HEK293 (cell line): ENCODE data around the gene GOLIM4.

ENCODE experiments used
- CTCF ChIA-PET: fragments of 350-600 bp; formaldehyde crosslinking; extraction: SDS; loops from one replicate; lab custom pipeline; 2021; ENCODE audit warnings: antibody characterized with exemption; lab: Yijun Ruan, JAX
- POLR2A ChIA-PET: fragments of 300-600 bp; formaldehyde crosslinking; extraction: SDS; loops from one replicate; lab custom pipeline; 2020; ENCODE audit warnings: antibody characterized with exemption, inconsistent platforms; lab: Yijun Ruan, JAX
- H3K27ac ChIP-seq: fragments of 200-500 bp; sonication (Bioruptor generic); 2 replicates; pipeline ENCODE4 v1.5.1; 2014; ENCODE audit warnings: low read depth, low read length, control low read depth, inconsistent platforms; ENCODE audit errors: extremely low read depth
- H3K36me3 ChIP-seq, 2 experiments: fragments of 200-500 bp in 1 of 2; sonication (Bioruptor generic) in 1 of 2; 1 replicate in 1 of 2; 2 replicates in 1 of 2; pipeline ENCODE4 v1.5.1; 2014 to 2017; ENCODE audit warnings: inconsistent platforms in 2 of 2, low read length in 2 of 2; ENCODE audit not compliant: control insufficient read depth in 2 of 2, insufficient read depth in 1 of 2
- H3K4me1 ChIP-seq: fragments of 200-500 bp; sonication (Bioruptor generic); 2 replicates; pipeline ENCODE4 v1.5.1; 2014; ENCODE audit warnings: mild to moderate bottlenecking, low read length, inconsistent platforms; ENCODE audit not compliant: control insufficient read depth, insufficient read depth
- H3K4me3 ChIP-seq: 2 replicates; pipeline ENCODE4 v1.5.1; 2011; ENCODE audit warnings: low read depth, mild to moderate bottlenecking, control low read depth, low read length, moderate library complexity
- H3K9me3 ChIP-seq: fragments of 200-500 bp; sonication (Bioruptor generic); 2 replicates; pipeline ENCODE4 v1.5.1; 2014; ENCODE audit warnings: low read depth, low read length, inconsistent platforms; ENCODE audit not compliant: control insufficient read depth, insufficient read depth
- FEZF1 ChIP-seq: fragments of 450-650 bp; formaldehyde crosslinking; IDR thresholded peaks from 2 replicates; pipeline ENCODE4 v1.5.1; 2016; ENCODE audit warnings: missing biosample characterization, missing genetic modification characterization
- GLIS1 ChIP-seq: fragments of 450-650 bp; formaldehyde crosslinking; IDR thresholded peaks from 2 replicates; pipeline ENCODE4 v1.5.1; 2016; ENCODE audit warnings: missing biosample characterization, missing genetic modification characterization
- IKZF3 ChIP-seq: fragments of 450-650 bp; IDR thresholded peaks from 2 replicates; pipeline ENCODE4 v1.5.0; 2018; ENCODE audit warnings: missing biosample characterization, mild to moderate bottlenecking, missing genetic modification characterization, moderate library complexity
- KLF10 ChIP-seq: fragments of 450-650 bp; IDR thresholded peaks from 2 replicates; pipeline ENCODE4 v1.5.1; 2018; ENCODE audit warnings: missing biosample characterization, mild to moderate bottlenecking, missing genetic modification characterization
- MYNN ChIP-seq: fragments of 450-650 bp; formaldehyde crosslinking; IDR thresholded peaks from 2 replicates; pipeline ENCODE4 v1.5.1; 2016; ENCODE audit warnings: missing biosample characterization, missing genetic modification characterization, borderline replicate concordance
- MZF1 ChIP-seq: fragments of 450-650 bp; formaldehyde crosslinking; IDR thresholded peaks from 2 replicates; pipeline ENCODE4 v1.5.1; 2017; ENCODE audit warnings: missing biosample characterization, missing genetic modification characterization, borderline replicate concordance
- OSR2 ChIP-seq: fragments of 450-650 bp; formaldehyde crosslinking; IDR thresholded peaks from 2 replicates; pipeline ENCODE4 v1.5.1; 2016; ENCODE audit warnings: missing biosample characterization, missing genetic modification characterization
- SP7 ChIP-seq: fragments of 450-650 bp; formaldehyde crosslinking; IDR thresholded peaks from 2 replicates; pipeline ENCODE4 v1.5.1; 2016; ENCODE audit warnings: missing biosample characterization, missing genetic modification characterization
- TCF7L2 ChIP-seq: IDR thresholded peaks from 2 replicates; pipeline ENCODE4 v1.6.1; 2011; ENCODE audit warnings: low read depth, mild to moderate bottlenecking, inconsistent platforms, low read length, moderate library complexity, borderline replicate concordance
- TRIM28 ChIP-seq: IDR thresholded peaks from 2 replicates; pipeline ENCODE4 v1.6.1; 2011; ENCODE audit warnings: low read length, control low read depth, borderline replicate concordance
- WT1 ChIP-seq: fragments of 450-650 bp; formaldehyde crosslinking; IDR thresholded peaks from 2 replicates; pipeline ENCODE4 v1.5.1; 2016; ENCODE audit warnings: missing biosample characterization, missing genetic modification characterization
- ZIC2 ChIP-seq: fragments of 450-650 bp; formaldehyde crosslinking; IDR thresholded peaks from 2 replicates; pipeline ENCODE4 v1.5.1; 2016; ENCODE audit warnings: missing biosample characterization, missing genetic modification characterization
- ZNF155 ChIP-seq: fragments of 450-650 bp; formaldehyde crosslinking; IDR thresholded peaks from 2 replicates; pipeline ENCODE4 v1.5.1; 2016; ENCODE audit warnings: missing biosample characterization, missing genetic modification characterization
- ZNF548 ChIP-seq: fragments of 450-650 bp; formaldehyde crosslinking; IDR thresholded peaks from 2 replicates; pipeline ENCODE4 v1.5.1; 2016; ENCODE audit warnings: missing biosample characterization, missing genetic modification characterization
- ZNF549 ChIP-seq: fragments of 450-650 bp; IDR thresholded peaks from 2 replicates; pipeline ENCODE4 v1.5.1; 2018; ENCODE audit warnings: missing biosample characterization, missing genetic modification characterization, mild to moderate bottlenecking, inconsistent platforms, moderate library complexity
- ZNF596 ChIP-seq: fragments of 450-650 bp; IDR thresholded peaks from 2 replicates; pipeline ENCODE4 v1.5.0; 2018; ENCODE audit warnings: missing biosample characterization, mild to moderate bottlenecking, missing genetic modification characterization, moderate library complexity
- ZNF600 ChIP-seq: fragments of 450-650 bp; formaldehyde crosslinking; IDR thresholded peaks from 2 replicates; pipeline ENCODE4 v1.5.1; 2016; ENCODE audit warnings: missing biosample characterization, missing genetic modification characterization
- ZNF843 ChIP-seq: fragments of 450-650 bp; formaldehyde crosslinking; IDR thresholded peaks from 2 replicates; pipeline ENCODE4 v1.5.1; 2016; ENCODE audit warnings: missing biosample characterization, missing genetic modification characterization
- ZSCAN30 ChIP-seq: fragments of 450-650 bp; IDR thresholded peaks from 2 replicates; pipeline ENCODE4 v1.5.1; 2018; ENCODE audit warnings: missing biosample characterization, mild to moderate bottlenecking, missing genetic modification characterization, moderate library complexity
- ZXDB ChIP-seq: fragments of 450-650 bp; formaldehyde crosslinking; IDR thresholded peaks from 2 replicates; pipeline ENCODE4 v1.5.1; 2016; ENCODE audit warnings: missing biosample characterization, missing genetic modification characterization
- TF ChIP-seq, protein P1 (sequence below): fragments of 450-650 bp; formaldehyde crosslinking; IDR thresholded peaks from 2 replicates; pipeline ENCODE4 v1.5.1; 2016; ENCODE audit warnings: missing biosample characterization, missing genetic modification characterization
- TF ChIP-seq, protein P2 (sequence below): fragments of 450-650 bp; formaldehyde crosslinking; IDR thresholded peaks from 2 replicates; pipeline ENCODE4 v1.5.1; 2017; ENCODE audit warnings: missing biosample characterization, missing genetic modification characterization

Gene GOLIM4

DNA sequence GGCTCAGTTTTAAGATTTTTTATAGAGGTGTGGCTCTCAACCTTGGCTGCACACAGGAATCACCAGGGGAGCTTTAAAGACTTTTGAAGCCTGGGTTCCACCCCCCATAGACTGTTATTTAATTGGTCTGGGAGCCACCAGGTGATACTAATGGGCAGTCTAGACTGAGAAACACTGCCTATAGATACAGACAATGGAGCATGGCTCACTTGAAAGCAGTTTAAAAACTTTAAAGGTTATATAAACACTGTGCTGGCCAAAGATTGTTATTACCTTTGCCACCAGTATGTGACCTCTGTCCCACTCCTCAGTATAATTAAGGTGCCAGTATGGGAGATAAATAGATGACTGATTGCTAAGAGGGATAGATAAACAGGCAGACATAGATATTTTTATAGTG, 3.8 kb downstream of the GOLIM4 start:
- TF ChIP-seq ZNF843 (tag by site-specific recombination) (peak; percentile 41; the same call in 1 of the 2 replicates), SP7 (tag by site-specific recombination) (peak; percentile 92), ZNF549 (tag by site-specific recombination) (no peak), GLIS1 (tag by site-specific recombination) (peak; percentile 76), ZIC2 (tag by site-specific recombination) (peak; percentile 21; the same call in 1 of the 2 replicates), ZNF596 (tag by site-specific recombination) (peak; percentile 34; the same call in 1 of the 2 replicates), FEZF1 (tag by site-specific recombination) (peak; percentile 36), TCF7L2 (peak; percentile 89), ZXDB (tag by site-specific recombination) (peak; percentile 25; the same call in 1 of the 2 replicates), ZSCAN30 (tag by site-specific recombination) (0 out of 2 replicates have a peak, but pooled peaks have one; percentile 15), MYNN (tag by site-specific recombination) (no peak), IKZF3 (0 out of 2 replicates have a peak, but pooled peaks have one; percentile 42)
- TF ChIP-seq, protein P1, sequence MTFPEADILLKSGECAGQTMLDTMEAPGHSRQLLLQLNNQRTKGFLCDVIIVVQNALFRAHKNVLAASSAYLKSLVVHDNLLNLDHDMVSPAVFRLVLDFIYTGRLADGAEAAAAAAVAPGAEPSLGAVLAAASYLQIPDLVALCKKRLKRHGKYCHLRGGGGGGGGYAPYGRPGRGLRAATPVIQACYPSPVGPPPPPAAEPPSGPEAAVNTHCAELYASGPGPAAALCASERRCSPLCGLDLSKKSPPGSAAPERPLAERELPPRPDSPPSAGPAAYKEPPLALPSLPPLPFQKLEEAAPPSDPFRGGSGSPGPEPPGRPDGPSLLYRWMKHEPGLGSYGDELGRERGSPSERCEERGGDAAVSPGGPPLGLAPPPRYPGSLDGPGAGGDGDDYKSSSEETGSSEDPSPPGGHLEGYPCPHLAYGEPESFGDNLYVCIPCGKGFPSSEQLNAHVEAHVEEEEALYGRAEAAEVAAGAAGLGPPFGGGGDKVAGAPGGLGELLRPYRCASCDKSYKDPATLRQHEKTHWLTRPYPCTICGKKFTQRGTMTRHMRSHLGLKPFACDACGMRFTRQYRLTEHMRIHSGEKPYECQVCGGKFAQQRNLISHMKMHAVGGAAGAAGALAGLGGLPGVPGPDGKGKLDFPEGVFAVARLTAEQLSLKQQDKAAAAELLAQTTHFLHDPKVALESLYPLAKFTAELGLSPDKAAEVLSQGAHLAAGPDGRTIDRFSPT (tag by site-specific recombination) = no peak
- Histone ChIP-seq H3K27ac (peak overlapping the region; percentile 66), H3K4me3 (peak overlapping the region; percentile 15), H3K4me1 (peaks cover 16% of the 10 kb centered on the region), H3K9me3 (no peaks in the 10 kb centered on the region), H3K36me3 (no peaks in the 10 kb centered on the region)
- CTCF ChIA-PET = no interaction called here
- POLR2A ChIA-PET = no interaction called here

DNA sequence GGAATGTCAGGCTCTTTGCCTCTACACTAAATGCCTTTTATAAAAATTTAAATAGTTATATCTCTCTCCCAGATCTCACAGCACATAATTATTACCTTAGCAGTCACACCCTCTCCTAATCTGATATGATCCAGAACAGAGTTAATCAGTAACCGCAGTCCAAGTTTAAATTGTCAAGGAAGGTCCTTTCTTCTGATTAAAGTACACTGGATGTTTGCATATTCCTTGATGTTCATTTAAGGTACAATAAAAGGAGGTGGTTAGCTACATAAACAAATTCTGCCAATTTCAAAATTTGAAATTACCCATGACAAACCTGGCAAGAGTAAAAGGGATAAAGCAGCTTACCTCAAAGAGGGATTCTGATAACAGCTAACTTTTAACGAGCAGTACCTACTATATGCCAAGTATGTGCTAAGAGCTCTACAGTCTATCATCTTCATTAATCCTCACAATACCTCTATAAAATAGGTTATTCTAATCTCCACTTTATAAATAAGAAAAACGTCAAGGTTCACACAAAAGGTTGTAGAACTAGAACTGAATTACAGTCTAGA, 4.3 kb downstream of the GOLIM4 start:
- ChIA-PET POLR2A (no interaction called here), CTCF (interaction anchor here (0.9 to 1.7 kb wide), 2 partner anchors 29 to 44 kb away, joined by 3 to 4 read pairs; no protein-coding TSS in a partner anchor)
- Histone ChIP-seq H3K36me3 (no peaks in the 10 kb centered on the region), H3K4me3 (peak overlapping the region; percentile 11; the same call in 1 of the 2 replicates), H3K9me3 (no peaks in the 10 kb centered on the region), H3K4me1 (peaks cover 16% of the 10 kb centered on the region), H3K27ac (peak overlapping the region; percentile 66)
- TF ChIP-seq ZNF600 (tag by site-specific recombination) (peak; percentile 27; the same call in 1 of the 2 replicates), ZNF155 (tag by site-specific recombination) (no peak), OSR2 (tag by site-specific recombination) (peak; percentile 66; the same call in 1 of the 2 replicates), ZNF843 (tag by site-specific recombination) (peak; percentile 35; the same call in 1 of the 2 replicates), WT1 (0 out of 2 replicates have a peak, but pooled peaks have one; percentile 11), ZNF548 (tag by site-specific recombination) (no peak), TRIM28 (no peak), IKZF3 (0 out of 2 replicates have a peak, but pooled peaks have one; percentile 24), KLF10 (tag by site-specific recombination) (peak; percentile 63; the same call in 1 of the 2 replicates), MZF1 (tag by site-specific recombination) (peak; percentile 63; the same call in 1 of the 2 replicates), FEZF1 (tag by site-specific recombination) (peak; percentile 92), SP7 (tag by site-specific recombination) (peak; percentile 89)
- TF ChIP-seq, protein P2, sequence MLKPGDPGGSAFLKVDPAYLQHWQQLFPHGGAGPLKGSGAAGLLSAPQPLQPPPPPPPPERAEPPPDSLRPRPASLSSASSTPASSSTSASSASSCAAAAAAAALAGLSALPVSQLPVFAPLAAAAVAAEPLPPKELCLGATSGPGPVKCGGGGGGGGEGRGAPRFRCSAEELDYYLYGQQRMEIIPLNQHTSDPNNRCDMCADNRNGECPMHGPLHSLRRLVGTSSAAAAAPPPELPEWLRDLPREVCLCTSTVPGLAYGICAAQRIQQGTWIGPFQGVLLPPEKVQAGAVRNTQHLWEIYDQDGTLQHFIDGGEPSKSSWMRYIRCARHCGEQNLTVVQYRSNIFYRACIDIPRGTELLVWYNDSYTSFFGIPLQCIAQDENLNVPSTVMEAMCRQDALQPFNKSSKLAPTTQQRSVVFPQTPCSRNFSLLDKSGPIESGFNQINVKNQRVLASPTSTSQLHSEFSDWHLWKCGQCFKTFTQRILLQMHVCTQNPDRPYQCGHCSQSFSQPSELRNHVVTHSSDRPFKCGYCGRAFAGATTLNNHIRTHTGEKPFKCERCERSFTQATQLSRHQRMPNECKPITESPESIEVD (tag by site-specific recombination) = peak; percentile 87
